Transverse colon (tissue), 4 donors: ENCODE measurements around the gene ZC2HC1C. TPM values are rescaled to one million over a fixed set of nuclear protein-coding genes. Genes with fewer than 3 reads are reported as not detected.

Experiments used
- DNase-seq: peaks from one replicate; pipeline ENCODE4 v3.0.0-alpha.2; 2019
- H3K27ac ChIP-seq, 4 donors: fragments of 200-600 bp; sonication (generic); 2 replicates each; pipeline ENCODE4 v1.5.1; 2016 to 2018; ENCODE audit warnings: inconsistent platforms in 4 of 4
- H3K27me3 ChIP-seq: fragments of 200-600 bp; sonication (generic); 2 replicates; pipeline ENCODE4 v1.5.1; 2017; ENCODE audit warnings: inconsistent platforms
- H3K36me3 ChIP-seq, 4 donors: fragments of 200-600 bp; sonication (generic); 2 replicates each; pipeline ENCODE4 v1.5.1; 2017 to 2019; ENCODE audit warnings: inconsistent platforms in 4 of 4
- H3K4me1 ChIP-seq, 4 donors: fragments of 200-600 bp; sonication (generic); 2 replicates each; pipeline ENCODE4 v1.5.1; 2017 to 2020; ENCODE audit warnings: inconsistent platforms in 4 of 4
- H3K4me3 ChIP-seq, 4 donors: fragments of 200-600 bp; sonication (generic); 1 replicate in 1 of 4; 2 replicates in 3 of 4; pipeline versions ENCODE4 v1.5.1 to v1.6.1; 2017 to 2019; ENCODE audit warnings: inconsistent platforms in 4 of 4
- H3K9me3 ChIP-seq, 2 donors: fragments of 200-600 bp; sonication (generic); 2 replicates each; pipeline ENCODE4 v1.5.1; 2017 to 2019; ENCODE audit warnings: inconsistent platforms in 2 of 2
- CTCF ChIP-seq, 5 experiments: fragments of 200-600 bp in 3 of 5; fragments of 450-650 bp in 2 of 5; sonication (generic) in 3 of 5; IDR thresholded peaks; 1 replicate in 2 of 5; 2 replicates in 3 of 5; pipeline ENCODE4 v1.5.1; 2016 to 2017; ENCODE audit warnings: antibody characterized with exemption in 5 of 5, inconsistent platforms in 3 of 5, mild to moderate bottlenecking in 2 of 5, moderate library complexity in 1 of 5
- EP300 ChIP-seq: sonication (generic); formaldehyde crosslinking; IDR thresholded peaks from one replicate; pipeline ENCODE4 v1.6.1; 2017; ENCODE audit warnings: antibody characterized with exemption, low read depth
- POLR2A ChIP-seq: fragments of 450-650 bp; IDR thresholded peaks from one replicate; pipeline ENCODE4 v1.6.1; 2016; ENCODE audit warnings: antibody characterized with exemption, mild to moderate bottlenecking, moderate library complexity
- POLR2AphosphoS5 ChIP-seq, 3 donors: sonication (generic); formaldehyde crosslinking; IDR thresholded peaks; one replicate each; pipeline ENCODE4 v1.6.1; 2016; ENCODE audit warnings: antibody characterized with exemption in 3 of 3
- WGBS, 2 donors: methylation state at CpG; one replicate each; pipeline ENCODE4 v1.1.5; 2018; ENCODE audit warnings: low coverage in 1 of 2; 5-methylcytosine and 5-hydroxymethylcytosine counted together
- in situ Hi-C, 4 donors: fragments of 200-750 bp; cut with MboI; loops; one replicate each; pipeline versions ENCODE4 v1.15.0 to v1.15.1; 2017; ENCODE audit warnings: low sequenced_read_pairs in 3 of 4, low pct_ligation_motif_present in 1 of 4, low pct_unique_long_range_greater_than_20kb in 1 of 4
- intact Hi-C: fragments of 100-400 bp; cut with DNase I; formaldehyde crosslinking; loops from one replicate; pipeline ENCODE4 v1.15.1; 2023; ENCODE audit warnings: low total_unique reads
- total RNA-seq, 4 donors: library from RNA; depleted of rRNA; stranded (reverse); fragments of >200 nt; gene quantifications; one replicate each; pipeline ENCODE4 v1.1.0, GENCODE V29; 2016

The ZC2HC1C gene
- total RNA-seq, 4 donors from 2014 or later: 7.5 to 40.0 (median 8.1) TPM; not detected in 1

- Histone ChIP-seq H3K4me3 (peak overlapping the region in 3 of 4 donors; percentile 39 to 66 (median 40)), H3K27me3 (no peaks in the 10 kb centered on the region), H3K27ac (peak overlapping the region; percentile 90 to 95 (median 94)), H3K9me3 (no peaks in the 10 kb centered on the region), H3K36me3 (no peaks in the 10 kb centered on the region), H3K4me1 (peaks cover 6 to 34% (median 21%) of the 10 kb centered on the region in 4 donors)
- WGBS, 2 donors: 33% methylated on average over 11 of the region's 12 CpGs; no CpG with 5 or more reads in 1 of the 2 donors
- in situ Hi-C loops: loop anchor here in 1 of 4 donors (10.0 kb wide), 1 partner anchor 125 kb away; no protein-coding TSS in a partner anchor
- no peak for DNase-seq
- intact Hi-C loops: no loop called here
- TF ChIP-seq POLR2AphosphoS5 (IDR thresholded peaks at IDR 0.05): no peak
- TF ChIP-seq CTCF (IDR thresholded peaks at IDR 0.05): no peak
These were observed 337 bp downstream of the ZC2HC1C start for GRCh38 chr14:75069811-75070145.

- intact Hi-C loops: no loop called here
- peak overlapping the region in 1 of 4 donors; percentile 66 for H3K4me3 ChIP-seq
- DNase-seq: peak; percentile 47
These were observed 942 bp downstream of the ZC2HC1C start for GRCh38 chr14:75070383-75070782.

GRCh38 chr14:75077794-75078193 is 8.4 kb downstream of the ZC2HC1C start:
- in situ Hi-C loops: loop anchor here in 2 of 4 donors (10.0 to 25.0 kb wide), 2 partner anchors 133 to 140 kb away; no protein-coding TSS in a partner anchor
- H3K36me3 ChIP-seq: peaks cover 0 to 1% (median 0%) of the 10 kb centered on the region in 4 donors
- no peaks in the 10 kb centered on the region for H3K27me3 ChIP-seq
- no peak overlapping the region for H3K4me3 ChIP-seq
- no peaks in the 10 kb centered on the region for H3K9me3 ChIP-seq
- peak overlapping the region in 1 of 4 donors; percentile 4 for H3K27ac ChIP-seq
- DNase-seq: no peak
- no peak for TF ChIP-seq POLR2AphosphoS5 (IDR thresholded peaks at IDR 0.05)
- TF ChIP-seq CTCF (IDR thresholded peaks at IDR 0.05): no peak
- TF ChIP-seq POLR2A: no peak
- TF ChIP-seq EP300: no peak
- intact Hi-C loops: no loop called here
- peaks cover 0 to 11% (median 0%) of the 10 kb centered on the region in 4 donors for H3K4me1 ChIP-seq

More at GRCh38 chr14:75070383-75070782, 942 bp downstream of the ZC2HC1C start:
- WGBS, 2 donors: 79% methylated on average over 9 of the region's 9 CpGs; no CpG with 5 or more reads in 1 of the 2 donors
- in situ Hi-C loops: loop anchor here in 1 of 4 donors (10.0 kb wide), 1 partner anchor 126 kb away; no protein-coding TSS in a partner anchor
- TF ChIP-seq POLR2A (no peak), POLR2AphosphoS5 (IDR thresholded peaks at IDR 0.05) (peak in 1 of 3 donors; percentile 41)
- H3K36me3 ChIP-seq: no peaks in the 10 kb centered on the region
- H3K4me1 ChIP-seq: peaks cover 6 to 34% (median 21%) of the 10 kb centered on the region in 4 donors
- H3K27ac ChIP-seq: peak overlapping the region; percentile 90 to 95 (median 94)
- no peaks in the 10 kb centered on the region for H3K27me3 ChIP-seq
- H3K9me3 ChIP-seq: no peaks in the 10 kb centered on the region

GRCh38 chr14:75079521-75079920 is 10.1 kb downstream of the ZC2HC1C start:
- Histone ChIP-seq H3K4me1 (peaks cover 0 to 11% (median 0%) of the 10 kb centered on the region in 4 donors), H3K9me3 (no peaks in the 10 kb centered on the region), H3K27me3 (no peaks in the 10 kb centered on the region), H3K27ac (no peak overlapping the region), H3K4me3 (no peak overlapping the region), H3K36me3 (peaks cover 0 to 7% (median 0%) of the 10 kb centered on the region in 4 donors)
- 58 to 91% methylated on average over 4 of the region's 4 CpGs for WGBS, 2 donors
- DNase-seq: no peak
- intact Hi-C loops (no loop called here), in situ Hi-C loops (loop anchor here in 2 of 4 donors (10.0 to 25.0 kb wide), 2 partner anchors 135 to 142 kb away; no protein-coding TSS in a partner anchor)
- TF ChIP-seq POLR2A: no peak
- TF ChIP-seq EP300: no peak
- TF ChIP-seq CTCF (IDR thresholded peaks at IDR 0.05): no peak
- no peak for TF ChIP-seq POLR2AphosphoS5 (IDR thresholded peaks at IDR 0.05)
